HL-60 (cell line): ENCODE data around the gene ACOX2.

ENCODE experiments used
- GABPA ChIP-seq: IDR thresholded peaks from 2 replicates; pipeline ENCODE4 v1.6.1; 2012; ENCODE audit warnings: low read depth
- POLR2AphosphoS5 ChIP-seq: IDR thresholded peaks from 2 replicates; pipeline ENCODE4 v1.6.1; 2012; ENCODE audit warnings: low read depth
- SPI1 ChIP-seq: IDR thresholded peaks from 2 replicates; pipeline ENCODE4 v1.6.1; 2012; ENCODE audit warnings: low read depth, mild to moderate bottlenecking, borderline replicate concordance
- TF ChIP-seq, protein P1 (sequence below): IDR thresholded peaks from one replicate; pipeline ENCODE4 v1.5.1; 2011; ENCODE audit warnings: low read length, control low read depth, inconsistent platforms; ENCODE audit not compliant: insufficient read depth
- TF ChIP-seq, protein P2 (sequence below): IDR thresholded peaks from 2 replicates; pipeline ENCODE4 v1.6.1; 2012; ENCODE audit warnings: low read depth; ENCODE audit not compliant: insufficient replicate concordance

DNA sequence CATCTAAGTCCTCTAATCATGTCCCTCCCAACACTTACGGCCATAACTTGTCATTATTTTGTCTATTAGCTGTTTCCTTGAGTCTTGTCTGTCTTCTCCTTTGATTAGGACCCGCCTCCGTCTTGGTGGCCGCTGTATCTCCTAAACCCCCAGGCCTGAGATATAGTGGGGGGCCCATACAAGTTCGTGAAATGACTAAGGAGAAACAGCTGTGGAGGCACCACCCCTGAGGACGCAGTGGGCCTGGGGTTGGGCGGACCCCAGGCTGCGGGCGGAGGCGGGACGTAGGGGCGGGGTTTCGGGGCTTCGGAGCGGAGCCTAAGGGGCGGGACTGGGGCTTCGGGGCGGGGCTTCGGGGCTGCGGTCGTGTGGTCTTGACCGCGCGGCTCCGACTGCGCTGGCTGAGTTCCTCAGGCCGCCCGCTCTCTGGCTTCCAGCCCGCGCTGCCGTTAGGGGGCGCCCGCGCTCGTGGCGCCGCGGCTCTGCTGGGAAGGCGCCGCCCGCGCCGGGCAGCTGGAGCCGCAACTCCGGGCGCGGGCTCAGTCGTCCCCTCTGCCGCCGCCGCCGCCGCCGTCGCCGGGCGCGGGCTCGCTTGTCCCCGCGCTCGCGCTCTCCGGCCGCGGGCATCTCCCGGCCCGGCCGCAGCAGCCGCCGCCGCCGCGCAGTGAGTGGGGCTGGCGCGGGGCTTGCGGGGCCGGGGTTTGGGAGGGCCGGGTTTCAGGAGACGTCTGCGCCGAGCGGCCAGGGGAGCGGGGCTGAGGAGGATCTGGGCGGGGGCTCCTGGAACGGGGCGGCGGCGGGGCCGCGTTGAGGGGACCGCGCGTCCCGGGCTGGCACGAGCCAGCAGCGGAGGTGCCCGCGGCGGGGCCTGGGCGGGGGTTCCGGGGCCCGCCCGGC, 45.2 kb downstream of the ACOX2 start, which contains the start of gene KCTD6:
- TF ChIP-seq, protein P1, sequence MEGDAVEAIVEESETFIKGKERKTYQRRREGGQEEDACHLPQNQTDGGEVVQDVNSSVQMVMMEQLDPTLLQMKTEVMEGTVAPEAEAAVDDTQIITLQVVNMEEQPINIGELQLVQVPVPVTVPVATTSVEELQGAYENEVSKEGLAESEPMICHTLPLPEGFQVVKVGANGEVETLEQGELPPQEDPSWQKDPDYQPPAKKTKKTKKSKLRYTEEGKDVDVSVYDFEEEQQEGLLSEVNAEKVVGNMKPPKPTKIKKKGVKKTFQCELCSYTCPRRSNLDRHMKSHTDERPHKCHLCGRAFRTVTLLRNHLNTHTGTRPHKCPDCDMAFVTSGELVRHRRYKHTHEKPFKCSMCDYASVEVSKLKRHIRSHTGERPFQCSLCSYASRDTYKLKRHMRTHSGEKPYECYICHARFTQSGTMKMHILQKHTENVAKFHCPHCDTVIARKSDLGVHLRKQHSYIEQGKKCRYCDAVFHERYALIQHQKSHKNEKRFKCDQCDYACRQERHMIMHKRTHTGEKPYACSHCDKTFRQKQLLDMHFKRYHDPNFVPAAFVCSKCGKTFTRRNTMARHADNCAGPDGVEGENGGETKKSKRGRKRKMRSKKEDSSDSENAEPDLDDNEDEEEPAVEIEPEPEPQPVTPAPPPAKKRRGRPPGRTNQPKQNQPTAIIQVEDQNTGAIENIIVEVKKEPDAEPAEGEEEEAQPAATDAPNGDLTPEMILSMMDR: peak; percentile 46
- no peak for TF ChIP-seq GABPA
- TF ChIP-seq POLR2AphosphoS5: no peak
- peak; percentile 44; the same call in 1 of the 2 replicates for TF ChIP-seq SPI1
- TF ChIP-seq, protein P2, sequence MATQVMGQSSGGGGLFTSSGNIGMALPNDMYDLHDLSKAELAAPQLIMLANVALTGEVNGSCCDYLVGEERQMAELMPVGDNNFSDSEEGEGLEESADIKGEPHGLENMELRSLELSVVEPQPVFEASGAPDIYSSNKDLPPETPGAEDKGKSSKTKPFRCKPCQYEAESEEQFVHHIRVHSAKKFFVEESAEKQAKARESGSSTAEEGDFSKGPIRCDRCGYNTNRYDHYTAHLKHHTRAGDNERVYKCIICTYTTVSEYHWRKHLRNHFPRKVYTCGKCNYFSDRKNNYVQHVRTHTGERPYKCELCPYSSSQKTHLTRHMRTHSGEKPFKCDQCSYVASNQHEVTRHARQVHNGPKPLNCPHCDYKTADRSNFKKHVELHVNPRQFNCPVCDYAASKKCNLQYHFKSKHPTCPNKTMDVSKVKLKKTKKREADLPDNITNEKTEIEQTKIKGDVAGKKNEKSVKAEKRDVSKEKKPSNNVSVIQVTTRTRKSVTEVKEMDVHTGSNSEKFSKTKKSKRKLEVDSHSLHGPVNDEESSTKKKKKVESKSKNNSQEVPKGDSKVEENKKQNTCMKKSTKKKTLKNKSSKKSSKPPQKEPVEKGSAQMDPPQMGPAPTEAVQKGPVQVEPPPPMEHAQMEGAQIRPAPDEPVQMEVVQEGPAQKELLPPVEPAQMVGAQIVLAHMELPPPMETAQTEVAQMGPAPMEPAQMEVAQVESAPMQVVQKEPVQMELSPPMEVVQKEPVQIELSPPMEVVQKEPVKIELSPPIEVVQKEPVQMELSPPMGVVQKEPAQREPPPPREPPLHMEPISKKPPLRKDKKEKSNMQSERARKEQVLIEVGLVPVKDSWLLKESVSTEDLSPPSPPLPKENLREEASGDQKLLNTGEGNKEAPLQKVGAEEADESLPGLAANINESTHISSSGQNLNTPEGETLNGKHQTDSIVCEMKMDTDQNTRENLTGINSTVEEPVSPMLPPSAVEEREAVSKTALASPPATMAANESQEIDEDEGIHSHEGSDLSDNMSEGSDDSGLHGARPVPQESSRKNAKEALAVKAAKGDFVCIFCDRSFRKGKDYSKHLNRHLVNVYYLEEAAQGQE: no peak
